Measurements from ENCODE around the gene PARD3.

Gene PARD3

GRCh38 chr10:34092891-34093290, 722.2 kb downstream of the PARD3 start:
- DNase-seq (ENCODE audit: low read depth) = peak; percentile 57
- no peak overlapping the region for H3K4me3 ChIP-seq (ENCODE audit: control insufficient read depth, low read depth, low read length)
- TF ChIP-seq CTCF (conservative IDR thresholded peaks at IDR 0.05; ENCODE audit: control insufficient read depth, insufficient read depth, low read depth, low read length) = no peak

GRCh38 chr10:34091635-34092195, 723.4 kb downstream of the PARD3 start:
- TF ChIP-seq CTCF (conservative IDR thresholded peaks at IDR 0.05; ENCODE audit: control insufficient read depth, insufficient read depth, low read depth, low read length) = no peak
- no peak overlapping the region for H3K4me3 ChIP-seq (ENCODE audit: control insufficient read depth, low read depth, low read length)
- no peak for DNase-seq (ENCODE audit: low read depth)

- TF ChIP-seq CTCF (conservative IDR thresholded peaks at IDR 0.05; ENCODE audit: control insufficient read depth, insufficient read depth, low read depth, low read length) = no peak
- no peak for DNase-seq (ENCODE audit: low read depth)
- no peak overlapping the region for H3K4me3 ChIP-seq (ENCODE audit: control insufficient read depth, low read depth, low read length)
Observed at GRCh38 chr10:34089253-34089652, 725.8 kb downstream of the PARD3 start.

GRCh38 chr10:34088208-34088794, 726.8 kb downstream of the PARD3 start:
- no peak for DNase-seq (ENCODE audit: low read depth)
- no peak for TF ChIP-seq CTCF (conservative IDR thresholded peaks at IDR 0.05; ENCODE audit: control insufficient read depth, insufficient read depth, low read depth, low read length)
- no peak overlapping the region for H3K4me3 ChIP-seq (ENCODE audit: control insufficient read depth, low read depth, low read length)

- DNase-seq (ENCODE audit: low read depth) = no peak
- no peak for TF ChIP-seq CTCF (conservative IDR thresholded peaks at IDR 0.05; ENCODE audit: control insufficient read depth, insufficient read depth, low read depth, low read length)
- no peak overlapping the region for H3K4me3 ChIP-seq (ENCODE audit: control insufficient read depth, low read depth, low read length)
Observed at GRCh38 chr10:34087095-34087418, 728.0 kb downstream of the PARD3 start.

- no peak for DNase-seq (ENCODE audit: low read depth)
- H3K4me3 ChIP-seq (ENCODE audit: control insufficient read depth, low read depth, low read length) = no peak overlapping the region
- no peak for TF ChIP-seq CTCF (conservative IDR thresholded peaks at IDR 0.05; ENCODE audit: control insufficient read depth, insufficient read depth, low read depth, low read length)
Observed at GRCh38 chr10:34083567-34083966, 731.5 kb downstream of the PARD3 start.

GRCh38 chr10:34081948-34082347, 733.1 kb downstream of the PARD3 start:
- TF ChIP-seq CTCF (conservative IDR thresholded peaks at IDR 0.05; ENCODE audit: control insufficient read depth, insufficient read depth, low read depth, low read length) = no peak
- H3K4me3 ChIP-seq (ENCODE audit: control insufficient read depth, low read depth, low read length) = no peak overlapping the region
- no peak for DNase-seq (ENCODE audit: low read depth)

All from fibroblast of mammary gland (primary cell).